ENCODE measurements around the gene SLC25A3.
"Not testable (repeated sequence)": the region's sequence is repeated elsewhere in the genome, so short reads cannot be mapped to it uniquely, and the experiment has no call there.

GRCh38 chr12:98558097-98558496 lies 35.4 kb upstream of the SLC25A3 start:
- TF ChIP-seq POLR2A (IDR thresholded peaks at IDR 0.05) = not testable (repeated sequence)
- TF ChIP-seq, protein P1, sequence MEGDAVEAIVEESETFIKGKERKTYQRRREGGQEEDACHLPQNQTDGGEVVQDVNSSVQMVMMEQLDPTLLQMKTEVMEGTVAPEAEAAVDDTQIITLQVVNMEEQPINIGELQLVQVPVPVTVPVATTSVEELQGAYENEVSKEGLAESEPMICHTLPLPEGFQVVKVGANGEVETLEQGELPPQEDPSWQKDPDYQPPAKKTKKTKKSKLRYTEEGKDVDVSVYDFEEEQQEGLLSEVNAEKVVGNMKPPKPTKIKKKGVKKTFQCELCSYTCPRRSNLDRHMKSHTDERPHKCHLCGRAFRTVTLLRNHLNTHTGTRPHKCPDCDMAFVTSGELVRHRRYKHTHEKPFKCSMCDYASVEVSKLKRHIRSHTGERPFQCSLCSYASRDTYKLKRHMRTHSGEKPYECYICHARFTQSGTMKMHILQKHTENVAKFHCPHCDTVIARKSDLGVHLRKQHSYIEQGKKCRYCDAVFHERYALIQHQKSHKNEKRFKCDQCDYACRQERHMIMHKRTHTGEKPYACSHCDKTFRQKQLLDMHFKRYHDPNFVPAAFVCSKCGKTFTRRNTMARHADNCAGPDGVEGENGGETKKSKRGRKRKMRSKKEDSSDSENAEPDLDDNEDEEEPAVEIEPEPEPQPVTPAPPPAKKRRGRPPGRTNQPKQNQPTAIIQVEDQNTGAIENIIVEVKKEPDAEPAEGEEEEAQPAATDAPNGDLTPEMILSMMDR (IDR thresholded peaks at IDR 0.05) = not testable (repeated sequence)
